Measurements from ENCODE around the gene AHI1.
"Not testable (repeated sequence)": the region's sequence is repeated elsewhere in the genome, so short reads cannot be mapped to it uniquely, and the experiment has no call there.

Gene AHI1

GRCh38 chr6:135261872-135262725, 235.4 kb downstream of the AHI1 start:
- Mint-ChIP-seq H3K36me3 (ENCODE audit: low read depth) (no peaks in the 10 kb centered on the region), H3K4me1 (ENCODE audit: low read depth) (no peaks in the 10 kb centered on the region), H3K4me3 (no peak overlapping the region), H3K9me3 (no peaks in the 10 kb centered on the region), H3K27ac (no peak overlapping the region), H3K27me3 (no peaks in the 10 kb centered on the region)
- DNase-seq: no peak

- no peak overlapping the region for H3K4me3 Mint-ChIP-seq
- no peaks in the 10 kb centered on the region for H3K36me3 Mint-ChIP-seq (ENCODE audit: low read depth)
- no peaks in the 10 kb centered on the region for H3K9me3 Mint-ChIP-seq
- no peak for DNase-seq
- H3K27me3 Mint-ChIP-seq: no peaks in the 10 kb centered on the region
- no peak overlapping the region for H3K27ac Mint-ChIP-seq
- no peaks in the 10 kb centered on the region for H3K4me1 Mint-ChIP-seq (ENCODE audit: low read depth)
Measured at GRCh38 chr6:135260612-135261011, 236.9 kb downstream of the AHI1 start.

- Mint-ChIP-seq H3K27me3 (no peaks in the 10 kb centered on the region), H3K36me3 (ENCODE audit: low read depth) (no peaks in the 10 kb centered on the region), H3K4me1 (ENCODE audit: low read depth) (no peaks in the 10 kb centered on the region), H3K9me3 (no peaks in the 10 kb centered on the region), H3K27ac (no peak overlapping the region), H3K4me3 (no peak overlapping the region)
- DNase-seq: no peak
Measured at GRCh38 chr6:135258970-135259369, 238.6 kb downstream of the AHI1 start.

GRCh38 chr6:135257631-135258405, 239.7 kb downstream of the AHI1 start:
- H3K27me3 Mint-ChIP-seq: no peaks in the 10 kb centered on the region
- H3K27ac Mint-ChIP-seq: no peak overlapping the region
- no peaks in the 10 kb centered on the region for H3K4me1 Mint-ChIP-seq (ENCODE audit: low read depth)
- H3K9me3 Mint-ChIP-seq: no peaks in the 10 kb centered on the region
- H3K4me3 Mint-ChIP-seq: no peak overlapping the region
- H3K36me3 Mint-ChIP-seq (ENCODE audit: low read depth): no peaks in the 10 kb centered on the region
- DNase-seq: no peak

- no peaks in the 10 kb centered on the region for H3K27me3 Mint-ChIP-seq
- H3K4me1 Mint-ChIP-seq (ENCODE audit: low read depth): no peaks in the 10 kb centered on the region
- H3K9me3 Mint-ChIP-seq: no peaks in the 10 kb centered on the region
- H3K36me3 Mint-ChIP-seq (ENCODE audit: low read depth): no peaks in the 10 kb centered on the region
- H3K27ac Mint-ChIP-seq: no peak overlapping the region
- DNase-seq: no peak
- H3K4me3 Mint-ChIP-seq: no peak overlapping the region
Measured at GRCh38 chr6:135256866-135257265, 240.7 kb downstream of the AHI1 start.

- Mint-ChIP-seq H3K4me3 (no peak overlapping the region), H3K27ac (no peak overlapping the region), H3K4me1 (ENCODE audit: low read depth) (peaks cover 10% of the 10 kb centered on the region), H3K36me3 (ENCODE audit: low read depth) (no peaks in the 10 kb centered on the region), H3K27me3 (no peaks in the 10 kb centered on the region), H3K9me3 (no peaks in the 10 kb centered on the region)
- no peak for DNase-seq
Measured at GRCh38 chr6:135254471-135254870, 243.1 kb downstream of the AHI1 start.

GRCh38 chr6:135251498-135252441, 245.8 kb downstream of the AHI1 start:
- H3K4me3 Mint-ChIP-seq: no peak overlapping the region
- no peaks in the 10 kb centered on the region for H3K36me3 Mint-ChIP-seq (ENCODE audit: low read depth)
- H3K4me1 Mint-ChIP-seq (ENCODE audit: low read depth): peaks cover 11% of the 10 kb centered on the region
- no peaks in the 10 kb centered on the region for H3K9me3 Mint-ChIP-seq
- no peak for DNase-seq
- no peak overlapping the region for H3K27ac Mint-ChIP-seq
- no peaks in the 10 kb centered on the region for H3K27me3 Mint-ChIP-seq

GRCh38 chr6:135250751-135251497, 246.6 kb downstream of the AHI1 start:
- H3K27ac Mint-ChIP-seq: no peak overlapping the region

GRCh38 chr6:135250234-135250633, 247.3 kb downstream of the AHI1 start:
- Mint-ChIP-seq H3K27me3 (no peaks in the 10 kb centered on the region), H3K27ac (no peak overlapping the region), H3K4me3 (no peak overlapping the region), H3K9me3 (no peaks in the 10 kb centered on the region), H3K36me3 (ENCODE audit: low read depth) (no peaks in the 10 kb centered on the region), H3K4me1 (ENCODE audit: low read depth) (peaks cover 11% of the 10 kb centered on the region)
- no peak for DNase-seq

More at GRCh38 chr6:135250751-135251497, 246.6 kb downstream of the AHI1 start:
- Mint-ChIP-seq H3K9me3 (no peaks in the 10 kb centered on the region), H3K4me3 (no peak overlapping the region), H3K27me3 (no peaks in the 10 kb centered on the region), H3K36me3 (ENCODE audit: low read depth) (no peaks in the 10 kb centered on the region), H3K4me1 (ENCODE audit: low read depth) (peaks cover 11% of the 10 kb centered on the region)
- DNase-seq: no peak

- not testable (repeated sequence) for H3K27me3 Mint-ChIP-seq; H3K27ac Mint-ChIP-seq; H3K4me3 Mint-ChIP-seq; H3K36me3 Mint-ChIP-seq (ENCODE audit: low read depth); DNase-seq; H3K9me3 Mint-ChIP-seq
- peaks cover 11% of the 10 kb centered on the region for H3K4me1 Mint-ChIP-seq (ENCODE audit: low read depth)
Measured at GRCh38 chr6:135246412-135247012, 251.0 kb downstream of the AHI1 start.

- no peaks in the 10 kb centered on the region for H3K36me3 Mint-ChIP-seq (ENCODE audit: low read depth)
- no peak overlapping the region for H3K27ac Mint-ChIP-seq
- peaks cover 4% of the 10 kb centered on the region for H3K4me1 Mint-ChIP-seq (ENCODE audit: low read depth)
- no peak for DNase-seq
- H3K27me3 Mint-ChIP-seq: no peaks in the 10 kb centered on the region
- no peak overlapping the region for H3K4me3 Mint-ChIP-seq
- H3K9me3 Mint-ChIP-seq: no peaks in the 10 kb centered on the region
Measured at GRCh38 chr6:135244805-135245204, 252.7 kb downstream of the AHI1 start.

GRCh38 chr6:135243871-135244796, 253.4 kb downstream of the AHI1 start:
- Mint-ChIP-seq H3K27me3 (no peaks in the 10 kb centered on the region), H3K4me3 (no peak overlapping the region), H3K36me3 (ENCODE audit: low read depth) (no peaks in the 10 kb centered on the region), H3K4me1 (ENCODE audit: low read depth) (no peaks in the 10 kb centered on the region), H3K27ac (no peak overlapping the region), H3K9me3 (no peaks in the 10 kb centered on the region)
- DNase-seq: no peak

- peaks cover 5% of the 10 kb centered on the region for H3K4me1 Mint-ChIP-seq (ENCODE audit: low read depth)
Measured at GRCh38 chr6:135240711-135241110, 256.8 kb downstream of the AHI1 start.

More at GRCh38 chr6:135240711-135241110, 256.8 kb downstream of the AHI1 start:
- DNase-seq: no peak
- Mint-ChIP-seq H3K9me3 (no peaks in the 10 kb centered on the region), H3K4me3 (no peak overlapping the region), H3K27me3 (no peaks in the 10 kb centered on the region), H3K36me3 (ENCODE audit: low read depth) (no peaks in the 10 kb centered on the region), H3K27ac (no peak overlapping the region)

Data from activated T-cell treated with anti-CD3 and anti-CD28 coated beads, Interleukin-2, amount 50 U/mL, for 24 hours (primary cell).